Epithelial cell of prostate (primary cell): ENCODE results near the gene MS4A6A.
"Not testable (repeated sequence)": the region's sequence is repeated elsewhere in the genome, so short reads cannot be mapped to it uniquely, and the experiment has no call there.

Experiments
- DNase-seq: peaks from one replicate; pipeline ENCODE4 v3.0.0-alpha.2; 2011; ENCODE audit warnings: low read depth, low spot score
- H3K27ac ChIP-seq: fragments of 450-650 bp; 2 replicates; pipeline ENCODE4 v1.5.1; 2017; ENCODE audit warnings: mild to moderate bottlenecking

MS4A6A gene, protein sequence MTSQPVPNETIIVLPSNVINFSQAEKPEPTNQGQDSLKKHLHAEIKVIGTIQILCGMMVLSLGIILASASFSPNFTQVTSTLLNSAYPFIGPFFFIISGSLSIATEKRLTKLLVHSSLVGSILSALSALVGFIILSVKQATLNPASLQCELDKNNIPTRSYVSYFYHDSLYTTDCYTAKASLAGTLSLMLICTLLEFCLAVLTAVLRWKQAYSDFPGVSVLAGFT

DNA sequence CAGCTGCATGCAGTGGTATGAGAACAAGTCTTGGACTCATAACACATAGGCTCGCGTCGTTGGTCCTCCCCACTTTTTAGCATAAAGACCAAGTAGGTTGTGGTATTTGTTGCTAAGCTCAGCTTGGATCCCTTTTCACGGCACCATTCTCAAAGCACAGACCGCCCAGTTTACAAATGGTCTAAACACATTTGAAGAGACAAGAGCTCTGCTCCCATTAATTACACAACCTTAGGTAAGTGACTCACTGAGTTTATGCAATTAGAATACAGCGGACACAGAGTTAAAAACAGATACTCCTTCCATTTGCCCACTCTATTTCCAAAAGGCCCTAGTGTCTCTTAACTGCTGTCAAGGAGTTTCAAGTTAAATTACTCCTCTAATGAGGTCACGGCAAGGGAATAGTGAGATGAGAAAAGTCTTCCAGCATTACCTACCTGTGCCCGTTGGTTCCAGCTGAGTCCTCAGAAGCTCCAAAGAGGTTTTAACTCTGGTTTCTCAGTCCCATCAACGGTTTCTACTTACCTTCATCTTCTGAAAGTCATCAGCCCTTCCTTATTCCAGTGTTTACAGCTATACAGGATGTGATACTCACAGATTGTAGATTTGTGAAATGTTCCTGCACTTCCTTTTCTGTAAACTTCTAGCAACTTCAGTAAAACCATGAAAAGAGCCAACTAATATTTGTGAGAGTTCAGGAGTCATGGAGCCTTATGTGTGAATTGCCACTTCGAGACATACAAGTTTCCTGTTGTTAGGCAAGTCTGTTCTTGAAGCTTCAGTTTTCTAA lies at the start of gene MS4A6A:
Gene MS4A6A, minus strand, starts transcription at position 543 of the 790 bp plus-strand sequence. CDS start 1,356 bp downstream, outside the sequence.
- no peak for DNase-seq
- H3K27ac ChIP-seq: no peak within 1 kb of the TSS

- H3K27ac ChIP-seq: no peak overlapping the region
- no peak for DNase-seq
Measured at GRCh38 chr11:60230681-60231080, 47.8 kb upstream of the MS4A6A start.

DNA sequence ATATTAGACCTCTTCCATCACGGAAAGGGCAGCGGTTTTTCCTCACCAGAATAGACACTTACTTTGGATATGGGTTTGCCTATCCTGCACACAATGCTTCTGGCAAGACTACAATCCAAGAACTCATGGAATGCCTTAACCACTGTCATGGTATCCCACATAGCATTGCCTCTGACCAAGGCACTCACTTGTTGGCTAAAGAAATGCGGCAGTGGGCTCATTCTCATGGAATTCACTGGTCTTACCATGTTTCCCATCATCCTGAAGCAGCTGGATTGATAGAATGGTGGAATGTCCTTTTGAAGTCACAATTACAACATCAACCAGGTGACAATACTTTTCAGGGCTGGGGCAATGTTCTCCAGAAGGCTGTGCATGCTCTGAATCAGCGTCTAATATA lies 39.3 kb upstream of the MS4A6A start:
- no peak for DNase-seq
- H3K27ac ChIP-seq: no peak overlapping the region

DNA sequence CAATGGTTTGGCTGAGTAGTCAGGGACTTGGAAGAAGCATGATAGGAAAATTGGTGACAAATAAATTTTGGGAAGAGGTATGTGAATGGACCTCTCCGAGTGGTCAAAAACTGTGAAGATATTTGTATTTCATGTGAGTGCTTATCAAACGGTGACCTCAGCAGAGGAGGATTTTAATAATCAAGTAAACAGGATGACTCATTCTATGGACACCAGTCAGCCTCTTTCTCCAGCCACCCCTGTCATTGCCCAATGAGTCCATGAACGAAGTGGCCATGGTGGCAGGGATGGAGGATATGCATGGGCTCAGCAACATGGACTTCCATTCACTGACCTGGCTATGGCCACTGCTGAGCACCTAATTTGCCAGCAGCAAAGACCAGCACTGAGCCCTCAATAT lies 38.8 kb upstream of the MS4A6A start:
- no peak overlapping the region for H3K27ac ChIP-seq

GRCh38 chr11:60221181-60221580 lies 38.3 kb upstream of the MS4A6A start:
- H3K27ac ChIP-seq: no peak overlapping the region
- DNase-seq: no peak

More for the DNA sequence above, 38.8 kb upstream of the MS4A6A start:
- DNase-seq: no peak

GRCh38 chr11:60214386-60214785 lies 31.5 kb upstream of the MS4A6A start:
- H3K27ac ChIP-seq: no peak overlapping the region
- DNase-seq: no peak

DNA sequence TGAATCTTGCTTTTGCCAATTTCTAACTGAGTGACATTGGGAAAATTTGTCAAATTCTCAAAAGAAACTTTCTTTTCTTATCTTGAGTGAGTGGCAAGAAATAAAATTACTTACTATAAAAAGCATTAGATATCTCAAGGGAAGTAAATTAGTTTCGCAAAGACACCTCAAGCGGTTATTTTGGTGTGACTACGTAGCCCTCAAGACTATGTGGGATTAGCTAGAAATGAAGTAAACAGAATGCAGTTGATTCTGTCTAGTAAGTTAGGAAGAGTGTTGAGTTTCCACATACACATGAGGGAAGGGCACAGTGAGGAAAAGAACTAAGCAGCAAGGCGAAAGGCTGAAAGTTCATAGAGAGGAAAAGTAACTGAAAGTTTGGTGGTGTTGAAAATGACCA lies 28.3 kb upstream of the MS4A6A start:
- no peak for DNase-seq
- no peak overlapping the region for H3K27ac ChIP-seq

DNA sequence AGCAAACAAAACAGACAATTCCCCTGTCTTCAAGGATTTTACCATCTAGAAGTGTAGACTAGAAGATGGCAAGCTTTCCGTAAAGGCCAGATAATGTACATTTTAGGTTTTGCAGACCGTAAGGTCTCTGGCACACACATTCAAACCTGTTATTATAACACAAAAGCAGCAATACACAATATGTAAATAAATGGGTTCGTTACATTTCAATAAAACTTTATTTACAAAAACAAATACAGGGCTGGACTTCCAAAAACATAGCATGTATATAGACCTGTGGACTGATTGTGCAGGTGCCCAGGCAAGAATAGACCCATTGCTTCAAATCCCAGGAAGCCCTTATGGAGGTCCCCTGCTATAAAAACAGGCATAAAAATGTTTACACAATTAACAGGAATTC lies 27.1 kb upstream of the MS4A6A start:
- H3K27ac ChIP-seq: no peak overlapping the region
- no peak for DNase-seq

DNA sequence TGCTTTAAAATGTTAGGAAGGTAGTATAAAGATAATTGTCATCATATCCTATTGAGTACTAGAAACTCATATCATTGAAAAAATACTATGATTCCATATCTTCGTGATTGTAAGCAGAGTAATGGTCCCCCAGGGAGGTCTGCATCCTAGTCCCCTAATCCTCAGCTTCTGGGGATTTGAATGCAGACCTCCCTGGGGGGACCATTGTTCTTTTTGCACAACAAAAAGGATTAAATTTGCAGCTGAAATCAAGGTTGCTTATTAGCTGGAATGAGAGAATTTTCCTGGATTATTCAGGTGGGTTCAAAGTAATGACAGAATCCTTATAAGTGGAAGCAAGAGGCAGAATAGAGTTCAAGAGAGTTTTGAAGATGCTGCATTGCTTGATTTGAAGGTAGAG lies 26.1 kb upstream of the MS4A6A start:
- no peak overlapping the region for H3K27ac ChIP-seq
- DNase-seq: no peak

GRCh38 chr11:60208146-60208895 lies 25.4 kb upstream of the MS4A6A start:
- no peak for DNase-seq
- H3K27ac ChIP-seq: no peak overlapping the region

DNA sequence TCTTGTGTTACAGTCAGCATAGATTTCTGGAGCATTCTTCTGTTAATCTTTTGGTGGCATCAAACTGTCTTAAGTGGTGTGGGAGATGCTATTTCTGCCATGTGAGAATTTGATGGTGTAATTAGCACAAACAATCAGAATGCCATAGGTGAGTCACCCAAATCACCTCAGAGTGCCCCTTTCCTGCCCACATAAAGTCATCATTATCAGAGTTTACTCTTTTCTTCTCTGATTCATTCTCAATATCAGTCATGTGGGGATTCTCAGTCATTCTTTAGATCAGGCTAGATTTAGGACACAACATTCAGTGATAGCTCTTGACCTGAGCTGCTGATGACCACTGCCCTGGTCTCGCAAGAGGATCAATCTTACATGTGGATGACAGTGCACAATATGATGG lies 23.7 kb upstream of the MS4A6A start:
- DNase-seq: no peak
- no peak overlapping the region for H3K27ac ChIP-seq

GRCh38 chr11:60204922-60205321 lies 22.0 kb upstream of the MS4A6A start:
- DNase-seq: no peak
- H3K27ac ChIP-seq: no peak overlapping the region

DNA sequence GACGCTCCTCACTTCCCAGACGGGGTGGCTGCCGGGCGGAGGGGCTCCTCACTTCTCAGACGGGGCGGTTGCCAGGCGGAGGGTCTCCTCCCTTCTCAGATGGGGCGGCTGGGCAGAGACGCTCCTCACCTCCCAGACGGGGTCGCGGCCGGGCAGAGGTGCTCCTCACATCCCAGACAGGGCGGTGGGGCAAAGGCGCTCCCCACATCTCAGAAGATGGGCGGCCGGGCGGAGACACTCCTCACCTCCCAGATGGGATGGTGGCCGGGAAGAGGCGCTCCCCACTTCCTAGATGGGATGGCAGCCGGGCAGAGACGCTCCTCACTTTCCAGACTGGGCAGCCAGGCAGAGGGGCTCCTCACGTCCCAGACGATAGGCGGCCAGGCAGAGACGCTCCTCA lies 18.5 kb upstream of the MS4A6A start:
- not testable (repeated sequence) for H3K27ac ChIP-seq, DNase-seq

- H3K27ac ChIP-seq: no peak overlapping the region
- DNase-seq: no peak
Measured at GRCh38 chr11:60197442-60197841, 14.6 kb upstream of the MS4A6A start.

DNA sequence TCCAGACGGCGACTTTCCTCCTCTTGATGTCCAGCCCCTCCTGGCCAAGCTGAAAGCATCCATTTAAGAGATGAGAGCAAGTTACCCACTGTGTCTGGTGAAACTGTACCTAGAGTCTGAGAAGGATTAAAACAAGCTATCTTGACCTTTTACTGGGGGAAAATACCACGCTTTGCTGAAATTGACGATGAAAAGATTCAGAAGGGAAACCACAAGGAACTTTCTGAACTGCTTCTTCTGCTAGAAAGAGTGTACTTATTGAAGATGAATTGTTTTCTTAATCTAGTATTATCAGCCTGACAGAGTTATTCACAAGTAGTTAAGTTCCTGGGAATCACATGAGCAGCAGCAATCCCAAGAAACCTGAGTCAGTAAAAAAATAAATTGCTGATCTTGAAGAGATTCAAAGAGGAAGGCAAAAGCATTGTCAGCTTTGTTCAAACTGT lies 13.1 kb upstream of the MS4A6A start:
- no peak for DNase-seq
- no peak overlapping the region for H3K27ac ChIP-seq

DNA sequence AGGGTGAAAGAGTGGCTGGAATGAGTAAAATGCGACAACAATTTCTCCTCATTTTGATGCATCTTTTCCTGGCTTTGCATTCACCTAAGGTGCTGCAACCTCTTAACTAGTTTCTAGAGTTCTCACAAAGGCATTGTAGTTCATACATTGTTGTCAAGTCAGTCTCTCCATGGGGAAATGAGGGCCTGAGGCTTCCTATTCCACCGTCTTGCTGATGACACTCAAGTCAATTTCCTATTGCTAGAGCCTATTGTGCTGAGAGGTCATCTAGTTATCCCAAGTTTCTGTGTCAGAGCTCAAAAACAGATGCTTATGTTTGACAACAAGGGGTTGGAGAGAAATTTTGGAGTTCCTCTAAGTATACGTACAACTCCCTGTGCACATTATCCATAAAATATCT lies 11.6 kb upstream of the MS4A6A start:
- peak overlapping the region; percentile 51 for H3K27ac ChIP-seq
- no peak for DNase-seq

DNA sequence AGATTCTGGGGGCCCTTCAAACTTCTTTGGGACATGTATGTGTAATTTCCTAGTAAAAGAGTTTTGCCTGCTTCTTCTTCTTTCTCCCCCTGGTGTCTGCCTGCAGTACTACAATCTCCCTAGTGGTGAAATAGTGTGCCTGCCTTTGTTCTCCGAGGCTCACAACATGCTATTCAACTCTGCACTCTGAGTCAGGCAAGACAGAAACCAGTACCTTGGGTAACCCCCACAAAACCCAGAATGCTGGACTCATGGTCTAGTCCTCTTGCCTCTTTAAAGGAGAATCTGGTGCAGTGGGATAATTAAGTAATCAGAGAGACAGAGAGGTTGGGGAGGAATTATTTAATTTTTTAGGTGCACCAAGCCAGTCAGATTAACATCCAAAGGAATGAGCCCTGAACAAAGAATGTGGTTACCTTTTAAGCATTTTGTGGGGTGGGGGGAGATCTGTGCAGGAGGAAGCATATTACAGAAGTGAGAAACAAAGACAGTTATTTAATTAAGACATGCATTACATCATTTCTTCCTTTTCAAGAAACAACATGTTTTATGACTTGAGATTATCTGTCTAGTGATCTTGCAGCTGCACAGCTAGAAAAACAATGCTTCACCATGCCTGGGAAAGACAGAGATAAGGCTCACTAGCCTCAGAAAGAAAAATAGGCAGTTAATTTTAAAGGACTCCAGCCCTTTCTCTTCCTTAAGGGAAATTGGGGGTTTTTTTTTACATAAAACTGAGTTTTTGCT lies 11.0 kb upstream of the MS4A6A start:
- peak; percentile 73 for DNase-seq
- H3K27ac ChIP-seq: peak overlapping the region; percentile 51

DNA sequence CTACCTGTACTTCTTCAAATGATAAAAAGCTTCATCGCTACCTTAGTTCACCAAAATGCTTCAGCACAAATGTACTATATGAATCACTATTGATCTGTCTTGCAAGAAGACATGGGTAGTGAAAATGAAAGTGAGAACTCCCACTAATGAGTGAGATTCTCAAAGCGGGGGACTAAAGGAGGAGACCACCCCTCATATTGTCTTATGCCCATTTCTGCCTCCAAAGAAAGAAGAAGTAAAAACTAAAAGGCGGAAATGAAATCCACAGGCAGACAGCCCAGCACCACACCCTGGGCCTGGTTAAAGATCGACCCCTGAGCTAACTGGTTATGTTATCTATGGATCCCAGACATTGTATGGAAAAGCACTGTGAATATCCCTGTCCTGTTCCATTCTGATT lies 9.7 kb upstream of the MS4A6A start:
- not testable (repeated sequence) for H3K27ac ChIP-seq, DNase-seq

- H3K27ac ChIP-seq, DNase-seq: not testable (repeated sequence)
Measured at GRCh38 chr11:60188481-60188880, 5.6 kb upstream of the MS4A6A start.

GRCh38 chr11:60186128-60186527 lies 3.2 kb upstream of the MS4A6A start:
- DNase-seq, H3K27ac ChIP-seq: not testable (repeated sequence)
